ENCODE data around the gene DLX4. TPM values are rescaled to one million over a fixed set of nuclear protein-coding genes. Genes with fewer than 3 reads are reported as not detected.

DLX4 gene
- total RNA-seq, 1 experiment from 2014 or later, result 2.5 TPM

DNA sequence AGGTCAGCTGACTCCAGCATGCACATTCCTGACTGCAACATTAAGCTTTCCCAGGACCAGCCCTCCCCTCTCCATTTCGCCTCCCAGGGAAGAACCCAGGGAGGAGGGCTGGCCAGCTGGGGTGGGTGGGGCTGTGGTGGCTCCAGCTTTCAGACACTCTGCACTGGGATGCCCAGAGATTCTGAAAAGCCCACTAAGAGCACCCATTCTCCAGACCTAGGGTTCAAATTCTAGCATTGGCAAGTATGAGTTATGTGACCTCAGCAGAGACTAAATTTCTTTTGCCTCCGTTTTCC is 18.2 kb downstream of the DLX4 start:
- peak; percentile 29 for DNase-seq (ENCODE audit: low spot score)

DNA sequence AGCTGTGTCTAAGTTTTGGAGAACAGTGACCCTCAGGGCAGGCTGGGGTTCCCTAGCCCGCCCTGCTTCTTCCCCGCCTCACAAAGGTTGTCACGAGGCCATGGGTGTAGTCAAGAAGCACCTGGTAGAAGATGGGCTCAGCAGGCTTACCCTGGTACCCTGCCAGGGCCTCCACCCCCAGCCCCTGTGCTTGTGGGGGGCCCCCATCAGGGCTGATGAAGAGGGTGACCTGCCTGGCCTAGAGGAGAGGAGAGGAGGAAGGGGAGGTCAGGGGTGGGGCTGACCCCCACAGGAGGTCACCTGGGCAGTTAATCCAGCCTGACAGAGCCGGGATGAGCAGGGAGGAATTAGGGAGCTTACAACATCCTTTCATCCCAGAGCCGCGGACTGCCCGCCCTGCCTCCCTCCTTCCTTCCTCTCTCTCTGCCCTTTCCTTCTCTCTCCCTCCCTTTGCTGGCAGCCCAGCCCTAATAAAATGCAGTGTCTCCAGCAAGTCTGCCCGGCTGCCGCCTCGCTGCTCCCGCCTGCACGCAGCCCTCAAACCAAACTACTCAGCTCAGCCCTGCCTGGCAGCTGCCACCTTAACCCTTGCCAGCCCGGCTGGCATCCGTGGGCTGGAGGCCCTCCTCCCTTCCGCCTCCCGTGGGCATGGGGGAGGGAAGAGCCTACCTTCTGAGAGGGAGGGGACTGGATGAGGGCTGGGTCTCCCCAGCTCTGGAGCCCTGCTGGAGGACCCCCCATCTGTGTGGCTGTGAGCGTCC is 18.9 kb downstream of the DLX4 start:
- DNase-seq (ENCODE audit: low spot score), result peak; percentile 80

DNA sequence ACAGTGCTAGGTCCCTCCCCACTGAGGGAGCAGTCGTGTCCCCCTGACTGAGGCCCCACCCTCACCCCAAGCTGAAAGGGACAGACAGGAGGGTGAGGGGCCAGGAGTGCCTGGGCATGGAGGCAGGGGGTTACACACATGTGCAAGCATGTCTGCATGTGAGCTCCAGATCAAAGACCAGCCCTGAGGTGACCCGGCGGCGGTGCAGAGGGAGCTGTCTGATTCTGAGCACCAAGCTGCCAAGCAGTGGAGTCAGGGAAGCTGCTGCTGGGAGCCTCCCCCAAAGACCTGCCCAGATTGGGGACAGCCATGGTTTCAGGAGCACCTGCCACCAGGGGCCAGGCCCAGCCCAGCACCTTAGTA is 20.5 kb downstream of the DLX4 start:
- DNase-seq (ENCODE audit: low spot score), result no peak

DNA sequence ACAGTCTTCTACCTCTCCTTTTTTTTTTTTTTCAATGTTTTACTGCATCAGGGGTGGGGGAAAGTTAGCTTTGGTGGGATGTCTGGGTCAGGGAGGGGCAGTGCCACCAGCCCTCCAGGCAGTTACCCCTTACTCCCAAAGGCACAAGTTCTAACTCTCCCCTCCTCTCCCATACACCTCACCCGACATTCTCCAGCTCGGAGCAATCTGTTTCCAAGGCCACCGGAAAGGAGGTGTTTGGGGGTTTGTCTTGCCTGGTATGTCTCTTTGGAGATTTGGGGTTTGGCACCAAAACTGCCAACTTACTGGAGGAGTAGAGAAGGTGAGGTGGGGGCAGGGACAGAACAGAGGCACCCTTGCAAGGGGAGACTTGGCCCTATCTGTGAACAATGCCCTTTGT is 21.3 kb downstream of the DLX4 start:
- DNase-seq (ENCODE audit: low spot score), result no peak

DNA sequence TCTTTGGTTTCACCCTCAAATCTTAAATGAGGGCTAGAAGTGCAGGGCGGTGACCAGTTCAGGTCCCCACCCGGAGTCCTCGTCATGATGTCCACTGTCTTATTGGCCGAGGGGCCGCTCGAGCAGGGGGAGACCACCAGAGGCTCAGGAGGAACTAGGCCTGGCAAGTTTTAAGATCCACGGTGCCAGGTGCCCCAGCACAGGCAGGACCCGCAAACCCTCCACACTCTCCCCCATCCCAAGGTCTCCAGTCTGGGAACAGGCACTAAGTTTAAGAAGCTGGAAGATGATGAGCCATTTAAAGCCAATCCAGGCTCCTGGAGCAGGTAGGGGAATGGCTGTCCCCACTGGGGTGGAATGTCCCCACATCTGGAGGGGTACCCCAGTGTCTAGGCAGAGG is 21.9 kb downstream of the DLX4 start:
- DNase-seq (ENCODE audit: low spot score), result no peak

DNA sequence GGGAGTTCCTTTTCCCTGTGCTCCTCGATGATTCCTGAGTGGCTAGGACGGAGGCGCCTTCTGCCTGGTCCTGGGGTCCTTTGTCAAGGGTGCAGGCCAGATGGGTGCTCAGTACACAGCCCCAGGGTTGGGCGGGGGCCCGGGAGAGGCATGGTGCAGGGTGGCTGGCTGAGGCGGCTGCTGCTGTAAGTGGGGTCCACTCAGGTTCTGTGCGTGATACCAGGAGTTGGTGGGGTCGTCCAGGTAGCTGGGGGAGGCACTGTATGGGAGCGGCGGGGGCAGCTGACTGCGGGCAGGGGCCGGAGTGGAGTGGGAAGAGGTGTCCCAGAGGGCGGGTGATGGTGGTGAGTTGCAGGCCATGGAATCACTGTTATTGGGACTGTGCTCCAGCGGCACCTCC is 22.4 kb downstream of the DLX4 start:
- no peak for DNase-seq (ENCODE audit: low spot score)

DNA sequence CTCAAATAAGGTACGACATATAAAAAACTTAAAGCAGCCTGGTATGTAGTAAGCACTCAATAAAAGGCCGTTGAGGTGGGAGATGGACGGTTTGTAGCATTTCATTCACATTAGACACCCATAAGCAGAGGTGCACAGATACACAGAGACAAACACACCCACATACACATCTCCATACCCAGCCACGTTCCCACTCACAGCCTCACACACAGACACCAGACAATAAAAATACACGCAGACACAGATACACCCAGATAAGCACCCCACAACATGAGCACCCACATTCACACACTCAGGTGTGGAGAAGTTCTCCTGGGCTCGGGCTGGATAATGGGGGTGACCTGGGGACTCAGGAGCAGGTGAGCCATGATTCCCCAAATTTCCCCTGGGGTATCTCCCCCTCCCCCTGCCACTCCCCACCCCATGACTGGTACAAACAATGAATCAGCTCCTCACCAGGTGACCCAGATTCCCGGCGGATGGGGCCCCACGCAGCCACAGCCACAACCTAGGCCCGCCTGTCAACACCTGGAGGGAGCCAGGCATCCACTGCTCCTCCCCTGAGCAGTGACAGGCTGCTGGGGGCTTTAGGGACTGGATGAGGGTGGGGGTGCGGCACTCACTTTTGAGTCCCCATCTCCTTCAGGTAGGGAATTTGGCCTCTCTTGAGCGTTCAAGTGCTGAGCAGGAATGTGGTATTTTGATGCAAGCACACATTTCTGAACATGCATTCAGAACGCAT is 23.4 kb downstream of the DLX4 start:
- no peak for DNase-seq (ENCODE audit: low spot score)

DNA sequence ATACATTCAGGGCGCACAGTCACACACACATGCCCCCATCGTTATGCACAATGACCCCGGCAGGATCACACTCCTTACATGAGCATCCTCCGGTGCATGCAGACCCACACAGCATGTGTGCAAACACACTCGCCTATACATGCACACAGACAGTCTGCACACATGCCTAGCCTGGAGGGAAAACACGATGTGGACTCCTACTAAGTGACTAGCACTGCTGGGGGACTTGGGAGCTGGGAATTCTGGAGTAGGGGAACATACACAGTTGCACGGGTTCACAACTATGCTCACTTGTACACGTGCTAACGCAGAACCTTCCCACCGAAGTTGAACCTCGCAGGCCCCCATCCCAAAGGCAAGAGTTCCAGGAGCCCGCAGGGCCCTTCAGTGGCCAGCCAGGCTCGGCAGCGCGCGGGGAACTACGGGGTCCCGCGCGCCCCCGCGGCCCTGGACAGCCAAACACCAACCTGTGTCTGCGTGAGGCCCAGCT is 24.0 kb downstream of the DLX4 start:
- no peak for DNase-seq (ENCODE audit: low spot score)

DNA sequence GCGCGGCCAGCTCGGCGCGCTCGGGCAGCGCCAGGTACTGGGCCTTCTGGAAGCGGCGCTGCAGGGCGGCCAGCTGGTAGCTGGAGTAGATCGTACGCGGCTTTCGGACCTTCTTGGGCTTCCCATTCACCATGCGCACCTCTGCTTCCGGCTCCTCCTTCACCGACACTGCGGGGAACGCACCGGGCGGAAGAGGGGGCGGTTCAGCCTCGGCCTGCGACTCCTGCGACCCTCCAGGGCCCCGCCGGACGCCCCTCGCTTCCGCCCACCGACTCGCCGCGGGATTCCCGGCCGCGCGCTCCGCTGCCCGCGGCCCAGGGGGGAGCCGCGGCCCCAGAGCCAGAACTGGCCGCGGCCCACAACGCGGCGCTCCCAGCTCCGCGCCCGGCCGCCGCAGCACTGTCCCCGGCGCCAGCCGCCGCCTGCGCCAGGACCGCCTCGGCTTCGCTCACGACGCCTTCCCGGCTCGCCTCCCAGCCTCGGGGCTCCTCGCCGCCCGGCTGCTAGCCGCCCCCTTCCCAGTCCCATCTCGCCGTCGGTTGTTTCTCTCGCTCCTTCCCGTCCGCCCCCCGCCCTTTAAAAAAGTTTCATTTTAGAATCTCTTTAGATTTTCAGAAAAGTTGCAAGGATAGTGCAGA is 24.6 kb downstream of the DLX4 start:
- DNase-seq (ENCODE audit: low spot score), result no peak

DNA sequence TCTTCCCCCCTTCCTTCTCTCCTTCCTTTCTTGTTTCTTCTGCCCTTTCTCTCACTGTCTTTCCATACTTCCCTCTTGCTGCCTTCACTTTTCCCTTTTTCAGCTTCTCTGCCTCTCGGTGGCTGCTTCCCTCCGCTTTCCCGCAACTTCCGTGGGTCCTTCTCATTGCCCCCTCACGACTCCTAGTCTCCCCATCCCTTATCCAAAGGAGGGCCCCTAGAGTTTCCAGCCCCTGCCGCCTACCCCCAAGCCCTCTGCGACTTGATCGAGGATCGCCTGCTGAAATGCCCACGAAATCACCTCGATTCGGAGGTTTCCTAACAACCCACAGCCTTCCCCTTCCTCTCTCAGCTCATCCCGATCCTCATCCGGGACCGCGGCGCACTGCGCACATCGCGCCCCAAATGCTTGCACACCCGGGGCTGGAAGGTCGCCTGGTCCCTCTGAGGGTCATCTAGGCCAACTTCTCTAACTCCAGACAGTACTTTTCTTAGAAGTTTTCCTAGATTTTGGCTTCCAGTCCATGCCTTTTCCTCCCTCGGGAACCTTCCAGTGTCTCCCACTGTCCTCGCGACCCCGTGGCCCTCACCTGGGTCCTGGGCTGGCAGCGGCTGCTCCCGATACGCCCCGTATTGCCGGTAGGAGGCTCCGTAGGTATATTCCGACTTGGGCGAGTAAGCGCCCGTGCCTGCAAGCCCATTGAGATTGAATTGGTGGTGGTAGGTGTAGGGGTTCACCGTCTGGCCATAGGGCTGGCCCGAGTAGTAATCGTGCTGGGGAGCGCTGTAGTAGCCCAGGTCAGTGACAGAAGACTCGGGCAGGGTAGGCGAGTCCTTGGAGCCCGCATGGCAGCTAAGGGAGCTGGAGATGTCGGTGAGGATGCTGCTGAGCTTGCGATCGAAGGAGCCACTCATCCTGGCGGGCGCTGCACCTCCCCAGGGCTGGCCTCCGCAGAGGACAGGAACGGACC is 25.4 kb downstream of the DLX4 start:
- DNase-seq (ENCODE audit: low spot score), result no peak

DNA sequence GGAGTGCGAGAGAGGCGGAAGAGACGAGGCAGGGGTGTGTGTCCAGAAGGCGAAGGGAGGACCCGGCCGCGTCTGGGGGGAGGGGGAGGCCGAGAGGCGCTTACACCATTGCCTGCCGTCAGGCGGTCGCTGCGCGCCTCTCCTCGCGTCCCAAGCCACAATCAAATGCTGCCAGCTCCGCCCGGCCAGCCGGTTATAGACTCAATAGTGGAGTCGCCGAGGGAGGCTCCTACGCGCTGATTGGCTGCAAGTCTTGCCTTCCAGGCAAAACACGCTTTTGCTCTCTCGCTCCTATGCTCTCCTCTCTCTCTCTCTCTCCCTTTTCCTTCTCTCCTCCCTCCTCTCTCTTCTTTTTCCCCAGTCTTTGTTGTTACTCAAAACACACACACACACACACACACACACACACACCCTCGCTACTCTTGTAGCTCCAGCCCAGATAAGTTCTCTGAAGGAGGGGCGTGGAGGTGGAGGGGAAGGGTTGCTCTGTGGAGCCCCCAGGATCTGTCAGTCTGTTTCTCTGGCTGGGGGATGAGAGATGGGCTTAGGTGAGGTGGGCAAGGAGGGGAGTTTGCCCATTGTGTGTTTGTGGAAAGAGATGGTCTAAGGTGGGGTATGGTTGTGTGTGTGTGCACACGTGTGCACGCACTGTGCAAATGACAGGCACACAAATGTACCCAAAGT is 26.2 kb downstream of the DLX4 start, which contains the start of gene DLX3:
TSS of gene DLX3 (minus strand) at position 170 of the 684 bp plus-strand sequence. CDS start 226 bp downstream, outside the sequence.
- peak; percentile 67 for DNase-seq (ENCODE audit: low spot score)

DNA sequence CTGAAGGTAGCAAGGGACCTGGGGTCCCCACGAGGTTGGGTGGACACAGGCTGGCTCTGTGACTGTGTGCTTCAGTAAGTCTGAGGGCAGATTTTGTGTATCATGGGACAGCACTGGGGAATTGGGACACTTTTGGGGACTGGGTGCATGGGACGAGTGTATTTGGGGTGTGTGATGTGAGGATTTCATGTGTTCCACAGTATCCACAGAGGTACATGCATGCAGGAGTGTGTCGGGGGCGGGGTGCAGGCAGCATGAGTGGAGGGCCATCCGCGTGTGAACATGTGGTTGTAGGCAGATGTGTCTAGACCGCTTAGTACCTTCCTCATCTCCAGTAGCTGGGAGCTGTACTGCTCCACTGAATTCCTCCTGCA is 27.1 kb downstream of the DLX4 start:
- no peak for DNase-seq (ENCODE audit: low spot score)

DNA sequence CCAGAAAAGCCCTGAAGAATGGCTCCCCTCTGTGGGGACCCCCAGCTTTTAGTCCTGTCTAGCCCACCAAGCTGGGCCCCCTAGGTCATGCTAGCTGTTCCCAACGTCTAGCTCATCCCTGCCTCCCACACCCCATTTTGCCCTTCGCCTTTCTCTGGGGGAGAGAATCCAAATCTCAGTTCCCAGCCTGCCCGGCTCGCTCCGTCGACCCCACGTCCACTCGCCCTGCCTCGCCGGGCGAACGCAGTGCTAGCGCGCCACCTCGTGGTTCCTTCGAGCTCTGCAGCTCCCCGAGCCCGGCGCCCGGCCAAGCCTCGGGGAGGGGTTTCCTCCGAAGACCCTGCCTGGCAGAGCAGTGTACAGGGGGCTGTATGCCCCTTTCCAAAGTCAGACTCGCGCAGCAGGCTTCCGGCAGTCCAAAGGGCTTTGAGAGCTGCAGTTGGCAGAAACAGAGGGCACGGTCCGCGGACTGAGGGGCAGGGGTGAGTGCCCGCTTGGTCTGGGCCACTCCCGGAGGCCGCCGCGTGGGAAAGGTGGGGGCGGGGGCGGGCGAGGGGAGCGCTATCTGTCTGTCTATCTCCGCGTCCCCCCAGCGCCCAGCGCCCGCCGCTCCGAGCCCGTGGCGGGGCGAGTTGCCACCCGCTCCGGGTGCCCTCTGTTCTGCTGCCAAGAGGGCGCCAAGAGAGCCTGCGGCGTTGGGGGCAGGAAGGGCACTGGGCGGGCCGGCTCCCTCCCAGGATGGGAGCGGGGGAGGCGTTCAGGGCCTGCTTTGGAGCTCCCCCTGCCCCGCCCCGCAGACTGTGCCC is 27.7 kb downstream of the DLX4 start:
- DNase-seq (ENCODE audit: low spot score), result peak; percentile 37

DNA sequence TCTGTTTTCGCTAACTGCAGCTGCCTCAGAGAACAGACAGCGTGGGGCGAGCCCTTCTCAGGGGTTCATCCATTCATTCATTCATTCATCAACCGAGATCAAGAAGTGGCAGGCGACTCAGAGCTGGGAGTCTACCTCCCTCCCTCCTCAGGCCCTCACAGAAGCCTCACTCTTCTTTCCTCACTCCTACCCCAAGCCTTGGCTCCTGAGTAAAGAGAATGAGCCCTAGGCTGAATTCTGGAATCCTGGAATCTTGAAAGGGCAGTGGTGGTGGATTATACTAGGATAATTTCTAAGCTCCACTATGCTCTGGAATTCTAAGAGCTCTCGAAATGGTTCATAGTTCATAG is 28.3 kb downstream of the DLX4 start:
- DNase-seq (ENCODE audit: low spot score), result no peak

DNA sequence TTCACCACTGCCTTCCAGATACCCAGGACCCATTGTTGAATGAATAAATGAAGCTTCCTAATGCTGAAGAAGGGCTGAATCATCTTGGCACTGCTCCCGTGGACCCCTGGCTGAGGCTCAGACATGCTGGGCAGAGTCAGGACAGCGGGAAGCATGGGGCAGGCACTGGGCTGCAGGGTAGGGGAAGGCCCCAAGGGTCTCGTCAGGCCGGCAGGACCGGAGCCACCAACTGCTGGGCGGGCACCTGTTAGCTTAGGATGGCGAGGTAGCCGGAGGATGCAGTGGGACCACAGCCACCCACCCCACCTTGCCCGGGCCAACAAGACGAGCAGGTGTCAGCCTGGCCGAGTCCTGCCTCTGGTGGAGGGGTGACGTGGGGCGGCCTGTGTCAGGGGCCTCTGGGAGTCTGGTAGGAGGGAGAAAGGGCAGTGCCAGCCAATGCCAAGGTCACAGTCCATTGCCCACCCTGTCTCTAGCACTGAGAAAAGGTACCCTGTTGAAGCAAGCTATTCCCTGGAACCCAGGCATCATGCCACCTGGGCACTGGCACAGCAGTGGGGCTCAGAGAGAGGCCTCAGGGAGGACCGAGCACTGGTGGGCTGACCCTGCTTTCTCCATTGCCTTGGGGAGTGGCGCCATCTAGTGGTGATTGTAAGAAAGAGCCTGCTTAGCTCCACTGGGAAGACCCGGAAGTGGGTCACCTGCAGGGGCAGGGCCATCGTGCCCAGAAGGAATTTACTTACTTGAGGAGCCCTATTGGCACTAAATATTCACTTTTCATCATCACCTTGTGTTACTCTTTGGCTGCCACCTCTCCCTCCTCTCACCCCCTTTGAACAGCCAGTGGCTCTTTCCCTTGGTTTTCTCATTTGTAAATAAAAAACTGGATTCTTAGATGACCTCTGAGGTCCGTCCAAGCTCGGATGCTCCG is 29.0 kb downstream of the DLX4 start:
- peak; percentile 89 for DNase-seq (ENCODE audit: low spot score)

DNA sequence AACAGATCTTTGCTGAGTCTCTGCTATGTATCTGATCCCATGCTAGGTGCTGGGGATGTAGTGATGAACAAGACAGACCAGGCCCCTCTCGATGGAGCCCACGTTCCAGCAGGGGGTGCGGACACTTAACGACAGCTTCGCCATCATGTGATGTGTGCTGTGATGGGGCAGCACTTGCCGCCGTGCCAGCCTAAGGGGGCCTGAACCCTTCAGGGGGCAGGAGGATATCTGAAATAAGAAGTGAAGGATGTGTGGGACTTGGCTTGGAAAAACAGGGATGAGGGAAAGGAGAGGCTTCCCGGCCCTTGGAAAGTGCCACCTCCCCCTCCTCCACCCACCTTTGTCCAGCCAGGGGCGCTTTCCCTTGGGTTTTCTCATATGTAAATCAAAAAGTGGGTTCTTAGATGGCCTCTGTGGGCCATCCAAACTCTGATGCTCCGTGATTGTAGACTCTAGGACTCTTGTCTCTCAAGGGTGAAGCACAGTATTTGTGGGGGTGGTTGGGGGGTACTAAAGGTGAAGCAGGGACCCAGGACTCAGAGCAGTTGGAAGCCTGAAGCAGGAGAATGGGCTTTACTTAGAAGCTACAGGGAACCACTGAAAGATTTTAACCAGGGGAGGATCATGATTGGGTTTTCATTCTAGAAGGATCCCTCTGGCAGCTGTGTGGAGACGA is 30.0 kb downstream of the DLX4 start:
- DNase-seq (ENCODE audit: low spot score), result no peak

DNA sequence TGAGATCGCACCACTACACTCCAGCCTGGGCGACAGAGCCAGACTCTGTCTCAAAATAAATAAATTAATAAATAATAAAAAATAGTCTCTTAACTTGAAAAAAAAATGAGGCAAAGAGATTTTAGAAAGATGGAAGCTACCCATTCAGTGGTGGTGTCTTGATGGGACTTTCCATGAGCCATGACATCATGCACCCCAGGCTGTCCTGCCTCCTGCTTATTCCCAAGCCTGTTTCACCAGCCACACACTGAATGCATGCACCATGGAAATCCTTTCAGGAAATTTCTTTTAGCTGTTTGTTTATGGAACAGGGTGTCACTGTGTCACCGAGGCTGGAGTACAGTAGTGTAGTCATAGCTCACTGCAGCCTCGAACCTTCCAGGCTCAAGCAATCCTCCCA is 34.9 kb downstream of the DLX4 start:
- no peak for DNase-seq (ENCODE audit: low spot score)

DNA sequence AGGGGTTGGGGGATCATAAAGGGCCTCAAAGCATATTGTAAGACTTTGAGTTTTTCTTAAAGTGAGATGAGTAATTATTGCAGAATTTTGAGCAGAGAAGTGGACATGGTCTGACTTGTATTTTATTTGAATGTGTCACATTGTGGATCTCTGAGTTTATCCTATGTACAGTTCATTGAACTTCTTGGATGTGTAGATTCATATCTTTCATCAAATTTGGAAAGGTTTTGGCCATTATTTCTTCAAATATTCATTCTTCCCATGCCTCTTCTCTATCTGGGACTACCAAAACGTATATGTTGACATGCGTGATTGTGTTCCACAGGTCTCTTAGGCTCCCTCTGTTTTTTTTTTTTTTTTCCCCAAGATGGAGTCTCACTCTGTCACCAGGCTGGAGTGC is 40.3 kb downstream of the DLX4 start:
- no peak for DNase-seq (ENCODE audit: low spot score)

DNA sequence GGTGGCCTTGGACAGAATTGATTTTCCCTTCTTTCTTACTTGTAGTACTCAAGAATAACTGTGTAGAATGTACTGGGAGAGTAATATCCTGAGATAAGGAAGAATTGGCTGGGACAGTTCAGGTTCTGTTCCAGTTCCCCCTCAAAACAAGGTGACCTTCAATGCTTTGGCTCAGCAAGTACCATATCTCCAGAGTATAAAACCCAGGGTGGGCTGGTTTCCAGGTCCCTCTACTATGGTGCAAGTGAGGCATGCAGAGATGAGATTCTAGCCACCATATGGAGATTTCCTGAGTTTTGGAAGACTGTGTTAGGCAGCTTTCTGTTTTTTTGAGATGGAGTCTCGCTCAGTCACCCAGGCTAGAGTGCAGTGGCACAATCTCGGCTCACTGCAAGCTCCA is 44.1 kb downstream of the DLX4 start:
- DNase-seq (ENCODE audit: low spot score), result no peak
